NCI-H1436 treated with DMSO at 0.1 percent for 48 hours (cell line): Measurements from ENCODE around the gene ASAP3.
"Not testable (repeated sequence)": the region's sequence is repeated elsewhere in the genome, so short reads cannot be mapped to it uniquely, and the experiment has no call there.

ENCODE experiments used
- DNase-seq: peaks from one replicate; lab custom pipeline; 2025; lab: John Stamatoyannopoulos, UW

ASAP3 gene

GRCh38 chr1:23514111-23514679 is 30.2 kb upstream of the ASAP3 start:
- no peak for DNase-seq

GRCh38 chr1:23509896-23510295 is 25.9 kb upstream of the ASAP3 start:
- no peak for DNase-seq

- DNase-seq, result no peak
Observed at GRCh38 chr1:23506376-23507107, 22.6 kb upstream of the ASAP3 start.

- DNase-seq, result no peak
Observed at GRCh38 chr1:23505851-23506250, 21.9 kb upstream of the ASAP3 start.

GRCh38 chr1:23504156-23504555 is 20.2 kb upstream of the ASAP3 start:
- DNase-seq, result not testable (repeated sequence)

- DNase-seq, result no peak
Observed at GRCh38 chr1:23502951-23503350, 19.0 kb upstream of the ASAP3 start.

- DNase-seq, result no peak
Observed at GRCh38 chr1:23500466-23500865, 16.5 kb upstream of the ASAP3 start.

GRCh38 chr1:23497777-23498439 is 13.9 kb upstream of the ASAP3 start:
- DNase-seq, result no peak

GRCh38 chr1:23496490-23497181 is 12.7 kb upstream of the ASAP3 start:
- no peak for DNase-seq

GRCh38 chr1:23494836-23495235 is 10.9 kb upstream of the ASAP3 start:
- DNase-seq, result not testable (repeated sequence)

GRCh38 chr1:23492776-23493175 is 8.8 kb upstream of the ASAP3 start:
- not testable (repeated sequence) for DNase-seq

GRCh38 chr1:23492132-23492720 is 8.2 kb upstream of the ASAP3 start:
- no peak for DNase-seq

- DNase-seq, result no peak
Observed at GRCh38 chr1:23489842-23490241, 5.9 kb upstream of the ASAP3 start.

- no peak for DNase-seq
Observed at GRCh38 chr1:23485002-23485332, 988 bp upstream of the ASAP3 start.

- DNase-seq, result peak; percentile 55
Observed at GRCh38 chr1:23484253-23485001, 448 bp upstream of the ASAP3 start.

- no peak for DNase-seq
Observed at GRCh38 chr1:23481904-23482303, 2.1 kb downstream of the ASAP3 start.

GRCh38 chr1:23481026-23481597 is 2.9 kb downstream of the ASAP3 start:
- no peak for DNase-seq

GRCh38 chr1:23480187-23481025 is 3.6 kb downstream of the ASAP3 start:
- DNase-seq, result no peak

- no peak for DNase-seq
Observed at GRCh38 chr1:23479666-23479941, 4.4 kb downstream of the ASAP3 start.

- DNase-seq, result no peak
Observed at GRCh38 chr1:23478896-23479665, 4.9 kb downstream of the ASAP3 start.
